ENCODE results near the gene RAP1B.

Gene RAP1B

GRCh38 chr12:68622250-68622649, 11.6 kb downstream of the RAP1B start:
- DNase-seq (ENCODE audit: low read depth) = no peak
- no peak overlapping the region for H3K4me3 ChIP-seq (ENCODE audit: low read length)
- TF ChIP-seq CTCF (conservative IDR thresholded peaks at IDR 0.05; ENCODE audit: low read depth, low read length) = no peak

- no peak for DNase-seq (ENCODE audit: low read depth)
- H3K4me3 ChIP-seq (ENCODE audit: low read length) = no peak overlapping the region
- TF ChIP-seq CTCF (conservative IDR thresholded peaks at IDR 0.05; ENCODE audit: low read depth, low read length) = no peak
Measured at GRCh38 chr12:68623059-68623458, 12.4 kb downstream of the RAP1B start.

- no peak overlapping the region for H3K4me3 ChIP-seq (ENCODE audit: low read length)
- DNase-seq (ENCODE audit: low read depth) = no peak
Measured at GRCh38 chr12:68623984-68624383, 13.3 kb downstream of the RAP1B start.

GRCh38 chr12:68624933-68625332, 14.2 kb downstream of the RAP1B start:
- no peak overlapping the region for H3K4me3 ChIP-seq (ENCODE audit: low read length)
- TF ChIP-seq CTCF (conservative IDR thresholded peaks at IDR 0.05; ENCODE audit: low read depth, low read length) = no peak
- no peak for DNase-seq (ENCODE audit: low read depth)

More at GRCh38 chr12:68623984-68624383, 13.3 kb downstream of the RAP1B start:
- no peak for TF ChIP-seq CTCF (conservative IDR thresholded peaks at IDR 0.05; ENCODE audit: low read depth, low read length)

- no peak for TF ChIP-seq CTCF (conservative IDR thresholded peaks at IDR 0.05; ENCODE audit: low read depth, low read length)
- no peak overlapping the region for H3K4me3 ChIP-seq (ENCODE audit: low read length)
- DNase-seq (ENCODE audit: low read depth) = no peak
Measured at GRCh38 chr12:68627673-68628319, 17.1 kb downstream of the RAP1B start.

GRCh38 chr12:68628698-68629097, 18.0 kb downstream of the RAP1B start:
- DNase-seq (ENCODE audit: low read depth) = no peak
- TF ChIP-seq CTCF (conservative IDR thresholded peaks at IDR 0.05; ENCODE audit: low read depth, low read length) = no peak
- H3K4me3 ChIP-seq (ENCODE audit: low read length) = no peak overlapping the region

- TF ChIP-seq CTCF (conservative IDR thresholded peaks at IDR 0.05; ENCODE audit: low read depth, low read length) = no peak
- no peak overlapping the region for H3K4me3 ChIP-seq (ENCODE audit: low read length)
- DNase-seq (ENCODE audit: low read depth) = no peak
Measured at GRCh38 chr12:68630050-68630449, 19.4 kb downstream of the RAP1B start.
